22Rv1 (cell line): ENCODE measurements around the gene ATXN1.

Experiments
- ZFX ChIP-seq: fragments of 450-650 bp; IDR thresholded peaks from 2 replicates; pipeline ENCODE4 v1.6.1; 2017; ENCODE audit warnings: antibody characterized with exemption, borderline replicate concordance
- TF ChIP-seq, protein P1 (sequence below): fragments of 450-650 bp; IDR thresholded peaks from 2 replicates; pipeline ENCODE4 v1.5.1; 2017; ENCODE audit warnings: mild to moderate bottlenecking

DNA sequence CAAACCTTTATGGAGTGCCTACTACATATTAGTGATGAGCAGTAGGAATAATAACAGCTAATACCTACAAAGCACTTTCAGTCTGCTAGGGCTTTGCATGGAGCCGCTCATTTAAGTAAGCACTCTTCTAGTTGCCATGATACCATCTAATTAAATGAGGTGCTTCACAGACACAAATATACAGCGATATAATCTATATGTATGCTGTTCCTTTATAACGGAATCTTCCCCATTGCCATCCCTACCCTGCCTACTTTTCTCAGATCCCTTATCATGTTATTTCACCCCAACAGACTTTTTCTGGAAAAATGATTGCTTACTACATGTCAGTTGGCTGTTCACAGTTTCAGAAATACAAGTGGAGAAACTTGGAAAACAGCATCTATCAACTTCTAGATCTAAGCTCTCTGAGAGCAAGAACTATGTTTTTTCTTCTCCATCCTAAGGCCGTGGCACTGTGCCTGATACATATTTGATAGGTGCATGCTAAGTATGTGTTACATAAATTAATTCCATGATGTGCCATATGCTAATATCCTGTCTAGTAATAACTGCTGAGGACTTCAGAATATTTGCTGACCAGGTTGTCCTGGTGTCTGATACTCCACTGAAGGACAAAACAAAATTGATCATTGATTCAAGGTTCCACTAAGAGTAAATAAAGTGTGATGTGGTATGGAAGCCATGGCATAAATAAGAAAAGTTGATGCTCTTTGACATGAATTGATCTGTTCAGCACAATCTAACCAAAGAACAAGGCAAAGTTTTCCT is 398.3 kb downstream of the ATXN1 start:
- TF ChIP-seq, protein P1, sequence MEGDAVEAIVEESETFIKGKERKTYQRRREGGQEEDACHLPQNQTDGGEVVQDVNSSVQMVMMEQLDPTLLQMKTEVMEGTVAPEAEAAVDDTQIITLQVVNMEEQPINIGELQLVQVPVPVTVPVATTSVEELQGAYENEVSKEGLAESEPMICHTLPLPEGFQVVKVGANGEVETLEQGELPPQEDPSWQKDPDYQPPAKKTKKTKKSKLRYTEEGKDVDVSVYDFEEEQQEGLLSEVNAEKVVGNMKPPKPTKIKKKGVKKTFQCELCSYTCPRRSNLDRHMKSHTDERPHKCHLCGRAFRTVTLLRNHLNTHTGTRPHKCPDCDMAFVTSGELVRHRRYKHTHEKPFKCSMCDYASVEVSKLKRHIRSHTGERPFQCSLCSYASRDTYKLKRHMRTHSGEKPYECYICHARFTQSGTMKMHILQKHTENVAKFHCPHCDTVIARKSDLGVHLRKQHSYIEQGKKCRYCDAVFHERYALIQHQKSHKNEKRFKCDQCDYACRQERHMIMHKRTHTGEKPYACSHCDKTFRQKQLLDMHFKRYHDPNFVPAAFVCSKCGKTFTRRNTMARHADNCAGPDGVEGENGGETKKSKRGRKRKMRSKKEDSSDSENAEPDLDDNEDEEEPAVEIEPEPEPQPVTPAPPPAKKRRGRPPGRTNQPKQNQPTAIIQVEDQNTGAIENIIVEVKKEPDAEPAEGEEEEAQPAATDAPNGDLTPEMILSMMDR, result no peak
- no peak for TF ChIP-seq ZFX
